ENCODE measurements around the gene IGF2BP3. TPM values are rescaled to one million over a fixed set of nuclear protein-coding genes. Genes with fewer than 3 reads are reported as not detected.

Gene IGF2BP3
- total and polyA plus RNA-seq, 2 donors (not counting 1 experiment from before 2014, with no cell fraction given) = 4.3 to 11.2 TPM

DNA sequence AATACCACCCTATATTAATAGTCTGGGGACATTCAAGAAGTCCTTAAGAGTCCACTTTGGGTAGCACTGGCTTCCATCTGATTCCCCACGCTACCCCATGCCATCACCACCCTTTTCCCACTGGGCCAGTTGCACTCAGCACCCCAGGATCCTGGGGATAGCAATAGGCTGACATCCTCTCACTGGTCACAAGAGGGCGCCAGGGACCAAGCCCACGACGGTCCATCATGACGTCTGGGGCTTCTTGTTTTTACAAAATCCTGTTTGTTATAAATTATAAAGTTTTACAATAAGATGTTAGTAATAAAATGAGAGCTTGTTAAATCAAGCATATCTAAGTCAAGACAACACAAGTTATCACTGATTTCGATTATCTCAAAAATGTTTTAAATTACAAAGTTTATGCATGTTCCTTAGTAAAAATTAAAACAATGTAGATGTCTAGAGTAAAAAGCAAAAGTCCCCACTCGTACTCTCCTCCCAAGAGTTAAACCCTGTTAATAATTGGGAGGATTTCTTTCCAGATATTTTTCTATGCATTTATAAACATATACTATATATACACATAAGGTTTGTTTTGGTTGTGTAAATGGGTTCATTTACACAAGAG lies 208.3 kb downstream of the IGF2BP3 start:
- Histone ChIP-seq H4K20me1 (ENCODE audit: control insufficient read depth, extremely low read depth, insufficient read depth, low read length) (no peaks in the 10 kb centered on the region), H3K4me2 (ENCODE audit: extremely low read depth, insufficient read depth, low read length) (no peak overlapping the region), H3K4me1 (ENCODE audit: control insufficient read depth, extremely low read depth, insufficient read depth, low read length) (no peaks in the 10 kb centered on the region), H3K27me3 (ENCODE audit: control insufficient read depth, insufficient read depth, low read length) (no peaks in the 10 kb centered on the region), H3K9me3 (ENCODE audit: control insufficient read depth, insufficient read depth, low read depth, low read length) (no peaks in the 10 kb centered on the region), H3K4me3 (replicated peaks in 1 of 4; ENCODE audit: control extremely low read depth in 1 of 4, insufficient read depth in 1 of 4, low read depth in 3 of 4, low read length in 4 of 4) (no peak overlapping the region), H3K79me2 (ENCODE audit: control insufficient read depth, insufficient read depth, low read length) (no peaks in the 10 kb centered on the region), H3K36me3 (ENCODE audit: control insufficient read depth, insufficient read depth, low read length) (no peaks in the 10 kb centered on the region), H3K9ac (ENCODE audit: insufficient read depth, low read length) (no peak overlapping the region), H3K27ac (ENCODE audit: insufficient read depth, low read length) (no peak overlapping the region), H2AFZ (ENCODE audit: low read length) (no peak overlapping the region)
- peak; percentile 50 to 72 for DNase-seq (ENCODE audit: low read depth in 2 of 2)
- TF ChIP-seq EZH2 (IDR thresholded peaks at IDR 0.05; ENCODE audit: low read length, missing control alignments) = no peak
- TF ChIP-seq, protein P1, sequence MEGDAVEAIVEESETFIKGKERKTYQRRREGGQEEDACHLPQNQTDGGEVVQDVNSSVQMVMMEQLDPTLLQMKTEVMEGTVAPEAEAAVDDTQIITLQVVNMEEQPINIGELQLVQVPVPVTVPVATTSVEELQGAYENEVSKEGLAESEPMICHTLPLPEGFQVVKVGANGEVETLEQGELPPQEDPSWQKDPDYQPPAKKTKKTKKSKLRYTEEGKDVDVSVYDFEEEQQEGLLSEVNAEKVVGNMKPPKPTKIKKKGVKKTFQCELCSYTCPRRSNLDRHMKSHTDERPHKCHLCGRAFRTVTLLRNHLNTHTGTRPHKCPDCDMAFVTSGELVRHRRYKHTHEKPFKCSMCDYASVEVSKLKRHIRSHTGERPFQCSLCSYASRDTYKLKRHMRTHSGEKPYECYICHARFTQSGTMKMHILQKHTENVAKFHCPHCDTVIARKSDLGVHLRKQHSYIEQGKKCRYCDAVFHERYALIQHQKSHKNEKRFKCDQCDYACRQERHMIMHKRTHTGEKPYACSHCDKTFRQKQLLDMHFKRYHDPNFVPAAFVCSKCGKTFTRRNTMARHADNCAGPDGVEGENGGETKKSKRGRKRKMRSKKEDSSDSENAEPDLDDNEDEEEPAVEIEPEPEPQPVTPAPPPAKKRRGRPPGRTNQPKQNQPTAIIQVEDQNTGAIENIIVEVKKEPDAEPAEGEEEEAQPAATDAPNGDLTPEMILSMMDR (conservative IDR thresholded peaks at IDR 0.05 in 1 of 2, IDR thresholded peaks at IDR 0.05 in 1 of 2; ENCODE audit: low read depth in 1 of 2, low read length in 2 of 2) = peak; percentile 94

DNA sequence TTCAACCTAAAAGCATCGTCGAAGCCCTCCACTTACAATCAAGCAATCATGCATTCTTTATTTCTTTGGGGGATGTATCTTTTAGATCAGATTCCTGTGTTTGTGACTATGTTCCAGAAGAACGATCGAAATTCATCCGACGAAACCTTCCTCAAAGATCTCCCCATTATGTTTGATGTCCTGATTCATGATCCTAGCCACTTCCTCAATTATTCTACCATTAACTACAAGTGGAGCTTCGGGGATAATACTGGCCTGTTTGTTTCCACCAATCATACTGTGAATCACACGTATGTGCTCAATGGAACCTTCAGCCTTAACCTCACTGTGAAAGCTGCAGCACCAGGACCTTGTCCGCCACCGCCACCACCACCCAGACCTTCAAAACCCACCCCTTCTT lies 209.9 kb downstream of the IGF2BP3 start:
- Histone ChIP-seq H3K9me3 (ENCODE audit: control insufficient read depth, insufficient read depth, low read depth, low read length) (no peaks in the 10 kb centered on the region), H3K4me3 (replicated peaks in 1 of 4; ENCODE audit: control extremely low read depth in 1 of 4, insufficient read depth in 1 of 4, low read depth in 3 of 4, low read length in 4 of 4) (no peak overlapping the region), H3K27ac (ENCODE audit: insufficient read depth, low read length) (no peak overlapping the region), H3K4me1 (ENCODE audit: control insufficient read depth, extremely low read depth, insufficient read depth, low read length) (no peaks in the 10 kb centered on the region), H3K27me3 (ENCODE audit: control insufficient read depth, insufficient read depth, low read length) (no peaks in the 10 kb centered on the region), H3K79me2 (ENCODE audit: control insufficient read depth, insufficient read depth, low read length) (no peaks in the 10 kb centered on the region), H3K4me2 (ENCODE audit: extremely low read depth, insufficient read depth, low read length) (no peak overlapping the region), H4K20me1 (ENCODE audit: control insufficient read depth, extremely low read depth, insufficient read depth, low read length) (no peaks in the 10 kb centered on the region), H2AFZ (ENCODE audit: low read length) (no peak overlapping the region), H3K9ac (ENCODE audit: insufficient read depth, low read length) (no peak overlapping the region), H3K36me3 (ENCODE audit: control insufficient read depth, insufficient read depth, low read length) (no peaks in the 10 kb centered on the region)
- peak in 1 of 2 donors; percentile 61 for DNase-seq (ENCODE audit: low read depth in 2 of 2)
- no peak for TF ChIP-seq EZH2 (IDR thresholded peaks at IDR 0.05; ENCODE audit: low read length, missing control alignments)
- TF ChIP-seq, protein P1 (conservative IDR thresholded peaks at IDR 0.05 in 1 of 2, IDR thresholded peaks at IDR 0.05 in 1 of 2; ENCODE audit: low read depth in 1 of 2, low read length in 2 of 2) = no peak

Other genes starting within 250 kb of the IGF2BP3 start
- 177 and 182 TPM in 2 replicates for gene GPNMB, start 223.7 kb downstream of the IGF2BP3 start, total RNA-seq
- gene GPNMB, start 223.7 kb downstream of the IGF2BP3 start, polyA plus RNA-seq = 114 and 242 TPM in 2 replicates
- 77.6 and 85.0 TPM in 2 replicates for gene MALSU1, start 171.2 kb downstream of the IGF2BP3 start, total RNA-seq
- gene MALSU1, start 171.2 kb downstream of the IGF2BP3 start, polyA plus RNA-seq = 54.8 and 73.2 TPM in 2 replicates
- 17.2 and 30.4 TPM in 2 replicates for gene TRA2A, start 61.5 kb upstream of the IGF2BP3 start, total RNA-seq
- gene TRA2A, start 61.5 kb upstream of the IGF2BP3 start, polyA plus RNA-seq = 57.9 and 85.7 TPM in 2 replicates
- gene CCDC126, start 126.9 kb upstream of the IGF2BP3 start, total RNA-seq = 9.7 and 10.8 TPM in 2 replicates
- 4.8 and 7.1 TPM in 2 replicates for gene CCDC126, start 126.9 kb upstream of the IGF2BP3 start, polyA plus RNA-seq
- gene FAM221A, start 209.7 kb upstream of the IGF2BP3 start, total RNA-seq = 3.3 and 5.1 TPM in 2 replicates
- gene FAM221A, start 209.7 kb upstream of the IGF2BP3 start, polyA plus RNA-seq = 1.1 and 1.5 TPM in 2 replicates
- under 0.01 and 0.17 TPM in 2 replicates for gene STK31, start 239.7 kb upstream of the IGF2BP3 start, total RNA-seq
- 0.01 TPM in 1 of 2 replicates, not detected in the other for gene STK31, start 239.7 kb upstream of the IGF2BP3 start, polyA plus RNA-seq